ENCODE results near the gene MADD. TPM values are rescaled to one million over a fixed set of nuclear protein-coding genes. Genes with fewer than 3 reads are reported as not detected.

MADD gene
- polyA plus RNA-seq (ENCODE audit: insufficient read length in 4 of 4), result 10 to 100 TPM; 34.5 to 51.2 (median 39.9) TPM

GRCh38 chr11:47269829-47270305, at the start of gene MADD:
Gene MADD, plus strand, starts transcription at chr11:47270133.
- peak; percentile 51 to 74 (median 62) for DNase-seq (ENCODE audit: low read depth in 4 of 4, low spot score in 3 of 4)

GRCh38 chr11:47220401-47220821, 49.5 kb upstream of the MADD start:
- DNase-seq (ENCODE audit: low read depth in 4 of 4, low spot score in 3 of 4), result no peak

GRCh38 chr11:47222696-47223095, 47.2 kb upstream of the MADD start:
- DNase-seq (ENCODE audit: low read depth in 4 of 4, low spot score in 3 of 4), result no peak

- no peak for DNase-seq (ENCODE audit: low read depth in 4 of 4, low spot score in 3 of 4)
These were observed 44.2 kb upstream of the MADD start for GRCh38 chr11:47225552-47226400.

GRCh38 chr11:47229161-47229560, 40.8 kb upstream of the MADD start:
- no peak for DNase-seq (ENCODE audit: low read depth in 4 of 4, low spot score in 3 of 4)

GRCh38 chr11:47233051-47233450, 36.9 kb upstream of the MADD start:
- DNase-seq (ENCODE audit: low read depth in 4 of 4, low spot score in 3 of 4), result no peak

GRCh38 chr11:47233989-47234668, 35.8 kb upstream of the MADD start:
- DNase-seq (ENCODE audit: low read depth in 4 of 4, low spot score in 3 of 4), result no peak

GRCh38 chr11:47234669-47235100, 35.2 kb upstream of the MADD start:
- no peak for DNase-seq (ENCODE audit: low read depth in 4 of 4, low spot score in 3 of 4)

- no peak for DNase-seq (ENCODE audit: low read depth in 4 of 4, low spot score in 3 of 4)
These were observed 34.8 kb upstream of the MADD start for GRCh38 chr11:47235163-47235562.

GRCh38 chr11:47236482-47236881, 33.5 kb upstream of the MADD start:
- no peak for DNase-seq (ENCODE audit: low read depth in 4 of 4, low spot score in 3 of 4)

- DNase-seq (ENCODE audit: low read depth in 4 of 4, low spot score in 3 of 4), result no peak
These were observed 30.1 kb upstream of the MADD start for GRCh38 chr11:47239852-47240251.

GRCh38 chr11:47241841-47242301, 28.1 kb upstream of the MADD start:
- DNase-seq (ENCODE audit: low read depth in 4 of 4, low spot score in 3 of 4), result no peak

- DNase-seq (ENCODE audit: low read depth in 4 of 4, low spot score in 3 of 4), result no peak
These were observed 27.2 kb upstream of the MADD start for GRCh38 chr11:47242596-47243192.

- no peak for DNase-seq (ENCODE audit: low read depth in 4 of 4, low spot score in 3 of 4)
These were observed 26.5 kb upstream of the MADD start for GRCh38 chr11:47243454-47243853.

GRCh38 chr11:47244448-47245350, 25.2 kb upstream of the MADD start:
- DNase-seq (ENCODE audit: low read depth in 4 of 4, low spot score in 3 of 4), result no peak

GRCh38 chr11:47245611-47246357, 24.1 kb upstream of the MADD start:
- no peak for DNase-seq (ENCODE audit: low read depth in 4 of 4, low spot score in 3 of 4)

- no peak for DNase-seq (ENCODE audit: low read depth in 4 of 4, low spot score in 3 of 4)
These were observed 22.4 kb upstream of the MADD start for GRCh38 chr11:47247502-47247901.

- no peak for DNase-seq (ENCODE audit: low read depth in 4 of 4, low spot score in 3 of 4)
These were observed 21.6 kb upstream of the MADD start for GRCh38 chr11:47248304-47248663.

GRCh38 chr11:47248664-47249377, 21.1 kb upstream of the MADD start, which contains the start of gene ACP2:
Gene ACP2, minus strand, starts transcription at chr11:47248814. Its CDS starts 25 bp downstream, at chr11:47248789.
- peak; percentile 80 to 89 (median 84) for DNase-seq (ENCODE audit: low read depth in 4 of 4, low spot score in 3 of 4)

Data from right renal pelvis (tissue), 4 donors.